ENCODE results near the gene FHAD1.

The FHAD1 gene

GRCh38 chr1:15218287-15219279, 28.4 kb upstream of the FHAD1 start:
- no peak for DNase-seq

- DNase-seq, result no peak
Measured at GRCh38 chr1:15219280-15220023, 27.6 kb upstream of the FHAD1 start.

- no peak for DNase-seq
Measured at GRCh38 chr1:15220024-15220392, 27.0 kb upstream of the FHAD1 start.

GRCh38 chr1:15220825-15221431, 26.1 kb upstream of the FHAD1 start:
- DNase-seq, result no peak

GRCh38 chr1:15222653-15223303, 24.2 kb upstream of the FHAD1 start:
- DNase-seq, result no peak

- no peak for DNase-seq
Measured at GRCh38 chr1:15224259-15224869, 22.7 kb upstream of the FHAD1 start.

- no peak for DNase-seq
Measured at GRCh38 chr1:15224974-15225373, 22.0 kb upstream of the FHAD1 start.

GRCh38 chr1:15225461-15225860, 21.6 kb upstream of the FHAD1 start:
- DNase-seq, result no peak

GRCh38 chr1:15226388-15227255, 20.4 kb upstream of the FHAD1 start:
- DNase-seq, result no peak

GRCh38 chr1:15229707-15230131, 17.3 kb upstream of the FHAD1 start:
- no peak for DNase-seq

- DNase-seq, result no peak
Measured at GRCh38 chr1:15231714-15232201, 15.3 kb upstream of the FHAD1 start.

GRCh38 chr1:15233689-15234088, 13.3 kb upstream of the FHAD1 start:
- DNase-seq, result no peak

GRCh38 chr1:15236321-15236721, 10.7 kb upstream of the FHAD1 start:
- no peak for DNase-seq

GRCh38 chr1:15236746-15237145, 10.3 kb upstream of the FHAD1 start:
- DNase-seq, result no peak

- no peak for DNase-seq
Measured at GRCh38 chr1:15238789-15239188, 8.2 kb upstream of the FHAD1 start.

GRCh38 chr1:15242766-15243165, 4.3 kb upstream of the FHAD1 start:
- DNase-seq, result no peak

- no peak for DNase-seq
Measured at GRCh38 chr1:15243275-15244043, 3.6 kb upstream of the FHAD1 start.

GRCh38 chr1:15244813-15245212, 2.2 kb upstream of the FHAD1 start:
- no peak for DNase-seq

GRCh38 chr1:15245593-15246360, 1.2 kb upstream of the FHAD1 start:
- DNase-seq, result no peak

- DNase-seq, result no peak
Measured at GRCh38 chr1:15248216-15248615, 1.2 kb downstream of the FHAD1 start.
